Vagina (tissue), 2 donors: ENCODE results near the gene ATP5ME.

ENCODE experiments used
- POLR2AphosphoS5 ChIP-seq, 2 donors: sonication (generic); formaldehyde crosslinking; IDR thresholded peaks; one replicate each; pipeline ENCODE4 v1.9.0; 2017; ENCODE audit warnings: antibody characterized with exemption in 2 of 2, mild to moderate bottlenecking in 2 of 2, low read depth in 1 of 2; ENCODE audit not compliant: insufficient read depth in 1 of 2
- TF ChIP-seq, protein P1 (sequence below), 3 experiments: fragments of 450-650 bp in 2 of 3; fragments of 200-600 bp in 1 of 3; sonication (generic) in 1 of 3; IDR thresholded peaks; one replicate each; pipeline ENCODE4 v1.5.1; 2017 to 2019; ENCODE audit warnings: antibody characterized with exemption in 3 of 3, mild to moderate bottlenecking in 2 of 3, moderate library complexity in 2 of 3

DNA sequence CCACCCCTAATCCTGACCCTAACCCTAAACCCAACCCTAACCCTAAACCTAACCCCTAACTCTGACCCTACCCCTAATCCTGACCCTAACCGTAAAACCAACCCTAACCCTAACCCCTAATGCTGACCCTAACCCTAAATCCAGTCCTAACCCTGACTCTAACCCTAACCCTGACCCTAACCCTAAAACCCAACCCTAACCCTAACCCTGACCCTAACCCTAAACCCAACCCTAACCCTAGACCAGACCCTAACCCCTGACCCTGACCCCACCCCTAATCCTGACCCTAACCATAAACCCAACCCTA is 30.8 kb upstream of the ATP5ME start:
- TF ChIP-seq, protein P1, sequence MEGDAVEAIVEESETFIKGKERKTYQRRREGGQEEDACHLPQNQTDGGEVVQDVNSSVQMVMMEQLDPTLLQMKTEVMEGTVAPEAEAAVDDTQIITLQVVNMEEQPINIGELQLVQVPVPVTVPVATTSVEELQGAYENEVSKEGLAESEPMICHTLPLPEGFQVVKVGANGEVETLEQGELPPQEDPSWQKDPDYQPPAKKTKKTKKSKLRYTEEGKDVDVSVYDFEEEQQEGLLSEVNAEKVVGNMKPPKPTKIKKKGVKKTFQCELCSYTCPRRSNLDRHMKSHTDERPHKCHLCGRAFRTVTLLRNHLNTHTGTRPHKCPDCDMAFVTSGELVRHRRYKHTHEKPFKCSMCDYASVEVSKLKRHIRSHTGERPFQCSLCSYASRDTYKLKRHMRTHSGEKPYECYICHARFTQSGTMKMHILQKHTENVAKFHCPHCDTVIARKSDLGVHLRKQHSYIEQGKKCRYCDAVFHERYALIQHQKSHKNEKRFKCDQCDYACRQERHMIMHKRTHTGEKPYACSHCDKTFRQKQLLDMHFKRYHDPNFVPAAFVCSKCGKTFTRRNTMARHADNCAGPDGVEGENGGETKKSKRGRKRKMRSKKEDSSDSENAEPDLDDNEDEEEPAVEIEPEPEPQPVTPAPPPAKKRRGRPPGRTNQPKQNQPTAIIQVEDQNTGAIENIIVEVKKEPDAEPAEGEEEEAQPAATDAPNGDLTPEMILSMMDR (IDR thresholded peaks at IDR 0.05), result no peak
- TF ChIP-seq POLR2AphosphoS5 (IDR thresholded peaks at IDR 0.05; ENCODE audit: insufficient read depth in 1 of 2, low read depth in 1 of 2), result no peak
